ENCODE data around the gene PDGFRB. TPM values are rescaled to one million over a fixed set of nuclear protein-coding genes. Genes with fewer than 3 reads are reported as not detected.

Gene PDGFRB
- polyA plus RNA-seq, 1 donor = 18.6 TPM

DNA sequence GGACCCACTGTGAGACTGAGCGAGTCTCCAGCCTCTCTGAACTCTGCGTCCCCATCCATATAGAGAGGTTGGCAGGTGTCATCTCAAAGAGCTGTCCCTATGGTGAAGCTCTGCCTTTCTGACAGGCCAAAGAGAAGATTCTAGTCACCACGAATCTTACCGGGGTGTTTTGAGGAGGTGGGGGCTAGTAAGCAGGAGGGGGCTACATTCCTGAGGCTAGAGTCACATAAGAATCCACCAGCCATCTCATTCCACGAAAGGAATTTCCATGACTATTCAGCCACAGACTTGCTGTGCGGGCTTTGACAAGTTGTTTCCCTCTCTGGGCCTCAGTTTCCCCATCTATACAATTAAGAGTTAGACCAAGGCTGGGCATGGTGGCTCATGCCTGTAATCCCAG lies 16.3 kb downstream of the PDGFRB start:
- Histone ChIP-seq H3K9me3 (ENCODE audit: control insufficient read depth, low read depth, low read length) (no peaks in the 10 kb centered on the region), H3K27ac (ENCODE audit: low read length) (peak overlapping the region; percentile 78), H3K4me3 (ENCODE audit: low read length) (no peak overlapping the region), H3K27me3 (ENCODE audit: control insufficient read depth, insufficient read depth, low read length) (no peaks in the 10 kb centered on the region), H3K4me1 (ENCODE audit: control insufficient read depth, insufficient read depth, low read length) (peaks cover 64% of the 10 kb centered on the region), H3K36me3 (ENCODE audit: control insufficient read depth, insufficient read depth, low read length) (peaks cover 2% of the 10 kb centered on the region)
- no peak for DNase-seq
- no CpG with 5 or more reads among the region's 6 CpGs for WGBS (ENCODE audit: insufficient coverage, low lambda C conversion rate)

DNA sequence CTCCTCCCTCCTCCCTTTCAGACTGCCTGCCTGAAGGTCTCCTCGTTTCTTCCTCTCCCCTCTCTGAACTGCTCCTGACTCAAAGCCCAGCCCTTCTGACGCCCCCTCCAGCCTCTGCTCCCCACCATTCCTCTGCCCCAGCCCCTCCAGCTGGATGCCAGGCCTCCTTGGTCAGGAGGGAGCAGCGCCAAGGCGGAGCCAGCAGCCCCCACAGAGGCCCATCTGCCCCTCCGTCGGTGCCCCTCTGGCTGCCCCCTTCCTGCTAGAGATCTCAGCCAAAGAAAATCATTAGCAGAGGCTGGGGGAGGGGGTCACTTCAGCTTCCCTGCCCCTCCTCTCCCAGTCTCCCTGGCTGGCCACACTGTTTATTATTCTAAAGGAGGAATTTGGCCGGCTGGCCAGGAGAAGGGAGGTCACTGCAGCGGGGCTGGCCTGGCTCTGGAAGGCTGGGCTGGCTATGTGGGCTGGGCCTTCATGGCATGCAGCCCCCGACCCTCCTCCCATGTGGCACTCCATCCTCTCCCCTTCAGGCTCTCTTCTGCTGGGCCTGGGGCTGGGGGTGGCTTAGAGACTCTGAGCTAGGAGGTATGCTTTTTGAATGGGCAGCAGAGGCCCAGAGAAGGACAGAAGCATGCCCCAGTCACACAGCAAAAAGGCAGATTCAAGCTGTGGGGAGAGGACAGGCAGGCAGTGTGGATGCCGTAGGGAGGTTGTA lies 16.9 kb downstream of the PDGFRB start:
- Histone ChIP-seq H3K4me3 (ENCODE audit: low read length) (no peak overlapping the region), H3K27me3 (ENCODE audit: control insufficient read depth, insufficient read depth, low read length) (no peaks in the 10 kb centered on the region), H3K4me1 (ENCODE audit: control insufficient read depth, insufficient read depth, low read length) (peaks cover 58% of the 10 kb centered on the region), H3K9me3 (ENCODE audit: control insufficient read depth, low read depth, low read length) (no peaks in the 10 kb centered on the region), H3K27ac (ENCODE audit: low read length) (peak overlapping the region; percentile 78), H3K36me3 (ENCODE audit: control insufficient read depth, insufficient read depth, low read length) (peaks cover 2% of the 10 kb centered on the region)
- DNase-seq = peak in 1 of 2 donors; percentile 64
- WGBS (ENCODE audit: insufficient coverage, low lambda C conversion rate) = no CpG with 5 or more reads among the region's 10 CpGs

- Histone ChIP-seq H3K27me3 (ENCODE audit: control insufficient read depth, insufficient read depth, low read length) (no peaks in the 10 kb centered on the region), H3K4me1 (ENCODE audit: control insufficient read depth, insufficient read depth, low read length) (peaks cover 51% of the 10 kb centered on the region), H3K4me3 (ENCODE audit: low read length) (no peak overlapping the region), H3K36me3 (ENCODE audit: control insufficient read depth, insufficient read depth, low read length) (peaks cover 2% of the 10 kb centered on the region), H3K27ac (ENCODE audit: low read length) (peak overlapping the region; percentile 49), H3K9me3 (ENCODE audit: control insufficient read depth, low read depth, low read length) (no peaks in the 10 kb centered on the region)
- WGBS (ENCODE audit: insufficient coverage, low lambda C conversion rate) = no CpG with 5 or more reads among the region's 5 CpGs
- DNase-seq = no peak
These were observed 17.6 kb downstream of the PDGFRB start for GRCh38 chr5:150137997-150138396.

GRCh38 chr5:150137168-150137957 lies 18.3 kb downstream of the PDGFRB start:
- WGBS (ENCODE audit: insufficient coverage, low lambda C conversion rate) = no CpG with 5 or more reads among the region's 12 CpGs
- DNase-seq = no peak
- Histone ChIP-seq H3K27ac (ENCODE audit: low read length) (peak overlapping the region; percentile 49), H3K4me3 (ENCODE audit: low read length) (no peak overlapping the region), H3K4me1 (ENCODE audit: control insufficient read depth, insufficient read depth, low read length) (peaks cover 46% of the 10 kb centered on the region), H3K27me3 (ENCODE audit: control insufficient read depth, insufficient read depth, low read length) (no peaks in the 10 kb centered on the region), H3K36me3 (ENCODE audit: control insufficient read depth, insufficient read depth, low read length) (peaks cover 2% of the 10 kb centered on the region), H3K9me3 (ENCODE audit: control insufficient read depth, low read depth, low read length) (no peaks in the 10 kb centered on the region)

DNA sequence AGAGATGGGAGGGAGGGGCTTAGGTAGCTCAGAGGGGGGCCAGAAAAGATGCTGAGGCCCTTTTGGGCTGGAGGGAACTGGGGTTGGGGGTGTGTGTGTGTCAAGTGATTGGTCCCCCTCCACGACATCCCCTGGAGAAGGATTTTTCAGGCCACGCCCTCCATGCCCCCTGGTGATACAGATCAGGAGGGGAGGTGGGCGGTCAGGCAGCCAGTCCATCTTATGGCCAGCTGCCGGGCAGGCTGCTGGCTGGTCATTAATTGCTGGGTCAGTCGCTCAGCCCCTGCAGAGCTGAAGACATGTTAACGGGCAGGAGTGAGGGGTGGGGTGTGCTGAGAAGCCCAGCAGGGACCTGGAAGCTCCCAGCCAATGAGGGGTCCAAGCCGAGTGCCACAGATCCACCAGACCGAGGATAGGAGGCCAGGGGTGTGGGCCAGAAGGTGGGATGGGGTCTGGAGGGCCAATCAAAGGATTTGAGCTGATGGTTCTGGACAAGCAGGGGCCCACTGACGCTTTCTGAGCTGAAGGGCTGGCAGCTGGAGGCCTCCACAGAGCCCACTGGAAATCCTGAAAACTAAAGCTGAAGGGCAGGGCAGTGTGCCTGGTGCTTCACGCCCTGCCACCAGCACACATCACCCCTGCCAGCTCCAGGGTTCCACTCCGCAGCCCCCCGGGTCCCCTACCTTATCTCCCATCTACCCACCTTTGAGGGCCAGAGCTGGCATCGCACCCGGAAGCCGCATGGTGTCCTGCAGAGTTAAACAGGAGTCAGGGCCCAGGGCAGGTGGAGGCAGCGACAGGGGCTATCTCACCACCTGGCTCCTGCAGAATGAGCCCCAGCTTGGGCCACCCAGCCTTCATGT lies 19.1 kb downstream of the PDGFRB start:
- H3K27ac ChIP-seq (ENCODE audit: low read length) = no peak overlapping the region
- H3K9me3 ChIP-seq (ENCODE audit: control insufficient read depth, low read depth, low read length) = no peaks in the 10 kb centered on the region
- peaks cover 2% of the 10 kb centered on the region for H3K36me3 ChIP-seq (ENCODE audit: control insufficient read depth, insufficient read depth, low read length)
- H3K4me1 ChIP-seq (ENCODE audit: control insufficient read depth, insufficient read depth, low read length) = peaks cover 37% of the 10 kb centered on the region
- WGBS (ENCODE audit: insufficient coverage, low lambda C conversion rate) = no CpG with 5 or more reads among the region's 16 CpGs
- no peaks in the 10 kb centered on the region for H3K27me3 ChIP-seq (ENCODE audit: control insufficient read depth, insufficient read depth, low read length)
- H3K4me3 ChIP-seq (ENCODE audit: low read length) = no peak overlapping the region
- DNase-seq = no peak

GRCh38 chr5:150135557-150136304 lies 19.9 kb downstream of the PDGFRB start:
- Histone ChIP-seq H3K27ac (ENCODE audit: low read length) (no peak overlapping the region), H3K36me3 (ENCODE audit: control insufficient read depth, insufficient read depth, low read length) (peaks cover 2% of the 10 kb centered on the region), H3K9me3 (ENCODE audit: control insufficient read depth, low read depth, low read length) (no peaks in the 10 kb centered on the region), H3K27me3 (ENCODE audit: control insufficient read depth, insufficient read depth, low read length) (no peaks in the 10 kb centered on the region), H3K4me1 (ENCODE audit: control insufficient read depth, insufficient read depth, low read length) (peaks cover 31% of the 10 kb centered on the region), H3K4me3 (ENCODE audit: low read length) (no peak overlapping the region)
- DNase-seq = no peak
- WGBS (ENCODE audit: insufficient coverage, low lambda C conversion rate) = no CpG with 5 or more reads among the region's 21 CpGs

DNA sequence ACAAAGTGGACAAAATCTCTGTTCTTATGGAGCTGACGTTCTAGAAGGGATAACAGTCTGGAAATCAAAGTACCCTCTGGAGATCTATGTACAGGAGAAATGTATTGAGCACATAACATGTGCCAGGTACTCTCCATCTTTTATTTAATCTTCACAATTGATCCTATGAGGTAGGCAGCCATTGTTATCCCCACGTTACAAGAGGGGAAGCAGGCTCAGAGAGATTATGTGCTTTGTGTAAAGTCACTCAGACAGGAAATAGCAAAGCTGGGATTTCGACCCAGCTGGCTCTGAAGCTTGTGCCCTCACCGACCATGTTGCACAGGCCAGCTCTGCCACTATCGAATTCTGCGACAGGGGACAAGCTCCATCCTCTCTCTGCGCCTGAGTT lies 21.5 kb downstream of the PDGFRB start:
- H3K9me3 ChIP-seq (ENCODE audit: control insufficient read depth, low read depth, low read length) = no peaks in the 10 kb centered on the region
- WGBS (ENCODE audit: insufficient coverage, low lambda C conversion rate) = 60% methylated on average over 1 of the region's 7 CpGs
- no peak overlapping the region for H3K4me3 ChIP-seq (ENCODE audit: low read length)
- DNase-seq = no peak
- no peaks in the 10 kb centered on the region for H3K27me3 ChIP-seq (ENCODE audit: control insufficient read depth, insufficient read depth, low read length)
- peaks cover 29% of the 10 kb centered on the region for H3K4me1 ChIP-seq (ENCODE audit: control insufficient read depth, insufficient read depth, low read length)
- H3K27ac ChIP-seq (ENCODE audit: low read length) = no peak overlapping the region
- H3K36me3 ChIP-seq (ENCODE audit: control insufficient read depth, insufficient read depth, low read length) = peaks cover 5% of the 10 kb centered on the region

GRCh38 chr5:150133581-150134197 lies 22.0 kb downstream of the PDGFRB start:
- Histone ChIP-seq H3K4me3 (ENCODE audit: low read length) (no peak overlapping the region), H3K27ac (ENCODE audit: low read length) (no peak overlapping the region)

DNA sequence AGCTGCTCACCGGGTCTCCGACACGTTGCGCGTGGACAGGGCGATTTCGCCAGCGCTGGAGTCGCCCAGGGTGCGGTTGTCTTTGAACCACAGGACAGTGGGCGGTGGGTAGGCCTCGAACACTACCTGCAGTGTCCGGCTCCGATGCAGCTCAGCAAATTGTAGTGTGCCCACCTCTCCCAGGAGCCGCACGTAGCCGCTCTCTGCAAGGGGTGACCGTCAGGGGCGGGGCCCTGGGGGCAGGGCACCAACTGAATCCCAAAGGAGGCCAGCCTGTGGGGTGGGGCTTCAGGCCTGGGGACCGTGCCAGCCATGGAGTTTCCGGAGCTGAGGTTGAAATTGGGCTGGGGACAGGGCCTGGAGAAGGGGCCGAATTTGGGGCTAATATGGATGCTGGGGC lies 22.9 kb downstream of the PDGFRB start:
- peaks cover 12% of the 10 kb centered on the region for H3K36me3 ChIP-seq (ENCODE audit: control insufficient read depth, insufficient read depth, low read length)
- H3K27ac ChIP-seq (ENCODE audit: low read length) = no peak overlapping the region
- H3K9me3 ChIP-seq (ENCODE audit: control insufficient read depth, low read depth, low read length) = no peaks in the 10 kb centered on the region
- WGBS (ENCODE audit: insufficient coverage, low lambda C conversion rate) = no CpG with 5 or more reads among the region's 22 CpGs
- no peak for DNase-seq
- no peak overlapping the region for H3K4me3 ChIP-seq (ENCODE audit: low read length)
- H3K4me1 ChIP-seq (ENCODE audit: control insufficient read depth, insufficient read depth, low read length) = peaks cover 14% of the 10 kb centered on the region
- H3K27me3 ChIP-seq (ENCODE audit: control insufficient read depth, insufficient read depth, low read length) = no peaks in the 10 kb centered on the region

More at GRCh38 chr5:150133581-150134197, 22.0 kb downstream of the PDGFRB start:
- H3K4me1 ChIP-seq (ENCODE audit: control insufficient read depth, insufficient read depth, low read length) = peaks cover 23% of the 10 kb centered on the region
- H3K27me3 ChIP-seq (ENCODE audit: control insufficient read depth, insufficient read depth, low read length) = no peaks in the 10 kb centered on the region
- DNase-seq = no peak
- H3K9me3 ChIP-seq (ENCODE audit: control insufficient read depth, low read depth, low read length) = no peaks in the 10 kb centered on the region
- H3K36me3 ChIP-seq (ENCODE audit: control insufficient read depth, insufficient read depth, low read length) = peaks cover 5% of the 10 kb centered on the region
- WGBS (ENCODE audit: insufficient coverage, low lambda C conversion rate) = no CpG with 5 or more reads among the region's 16 CpGs
